NCI-H460 (cell line): Measurements from ENCODE around the gene WARS2. TPM values are rescaled to one million over a fixed set of nuclear protein-coding genes. Genes with fewer than 3 reads are reported as not detected.
"Not testable (repeated sequence)": the region's sequence is repeated elsewhere in the genome, so short reads cannot be mapped to it uniquely, and the experiment has no call there.

Experiments
- DNase-seq: peaks from one replicate; pipeline ENCODE4 v3.0.0-alpha.2; 2016; ENCODE audit warnings: low read depth; ENCODE audit errors: extremely low read depth
- polyA plus RNA-seq: library from polyadenylated mRNA; depleted of rRNA; stranded (reverse); fragments of >200 nt; gene quantifications from 2 replicates; pipeline ENCODE4 v1.2.3, GENCODE V29; 2014; cell fraction: nucleus; rRNA removed
- total RNA-seq: library from RNA; depleted of rRNA; stranded (reverse); fragments of >200 nt; shearing (Covaris generic); gene quantifications from 2 replicates; pipeline ENCODE4 v1.2.3, GENCODE V29; 2014; rRNA removed

The WARS2 gene
- total RNA-seq, result 16.1 and 17.6 TPM in 2 replicates
- 5.0 and 5.2 TPM in 2 replicates for polyA plus RNA-seq

GRCh38 chr1:119140177-119141019 is at the start of gene WARS2:
TSS of gene WARS2 (minus strand) at chr1:119140653. CDS start at chr1:119140644, 9 bp downstream.
- DNase-seq, result peak; percentile 94

GRCh38 chr1:119188926-119189325 is 48.5 kb upstream of the WARS2 start:
- no peak for DNase-seq

- DNase-seq, result no peak
Observed at GRCh38 chr1:119187416-119187815, 47.0 kb upstream of the WARS2 start.

- DNase-seq, result no peak
Observed at GRCh38 chr1:119186471-119186870, 46.0 kb upstream of the WARS2 start.

- no peak for DNase-seq
Observed at GRCh38 chr1:119184972-119185371, 44.5 kb upstream of the WARS2 start.

GRCh38 chr1:119181218-119181617 is 40.8 kb upstream of the WARS2 start:
- no peak for DNase-seq

GRCh38 chr1:119179051-119179450 is 38.6 kb upstream of the WARS2 start:
- no peak for DNase-seq

- DNase-seq, result not testable (repeated sequence)
Observed at GRCh38 chr1:119172927-119173326, 32.5 kb upstream of the WARS2 start.

- DNase-seq, result not testable (repeated sequence)
Observed at GRCh38 chr1:119171381-119172010, 31.0 kb upstream of the WARS2 start.

- DNase-seq, result no peak
Observed at GRCh38 chr1:119163396-119163795, 22.9 kb upstream of the WARS2 start.

GRCh38 chr1:119160866-119161265 is 20.4 kb upstream of the WARS2 start:
- DNase-seq, result no peak

GRCh38 chr1:119160409-119160808 is 20.0 kb upstream of the WARS2 start:
- DNase-seq, result no peak

GRCh38 chr1:119159966-119160365 is 19.5 kb upstream of the WARS2 start:
- no peak for DNase-seq

- DNase-seq, result no peak
Observed at GRCh38 chr1:119159111-119159510, 18.7 kb upstream of the WARS2 start.

- DNase-seq, result not testable (repeated sequence)
Observed at GRCh38 chr1:119156761-119157160, 16.3 kb upstream of the WARS2 start.

GRCh38 chr1:119155069-119155468 is 14.6 kb upstream of the WARS2 start:
- DNase-seq, result not testable (repeated sequence)

- no peak for DNase-seq
Observed at GRCh38 chr1:119150150-119150549, 9.7 kb upstream of the WARS2 start.

- DNase-seq, result no peak
Observed at GRCh38 chr1:119147661-119148090, 7.2 kb upstream of the WARS2 start.

- DNase-seq, result no peak
Observed at GRCh38 chr1:119146466-119146865, 6.0 kb upstream of the WARS2 start.

- no peak for DNase-seq
Observed at GRCh38 chr1:119144813-119145212, 4.4 kb upstream of the WARS2 start.

GRCh38 chr1:119143706-119144105 is 3.3 kb upstream of the WARS2 start:
- DNase-seq, result no peak

GRCh38 chr1:119141660-119142059 is 1.2 kb upstream of the WARS2 start:
- DNase-seq, result no peak
